ENCODE data around the gene RPL13A.
A peak's percentile ranks its signal among the peaks of the same experiment; 100 is the strongest.

Gene RPL13A

GRCh38 chr19:49474542-49474924, 12.9 kb upstream of the RPL13A start:
- H3K4me3 ChIP-seq (ENCODE audit: low read depth, low read length) = peak overlapping the region; percentile 78
- TF ChIP-seq CTCF (conservative IDR thresholded peaks at IDR 0.05; ENCODE audit: low read depth, low read length) = no peak
- DNase-seq (ENCODE audit: low read depth) = no peak

GRCh38 chr19:49475191-49475917, 12.1 kb upstream of the RPL13A start:
- no peak overlapping the region for H3K4me3 ChIP-seq (ENCODE audit: low read depth, low read length)
- no peak for DNase-seq (ENCODE audit: low read depth)
- no peak for TF ChIP-seq CTCF (conservative IDR thresholded peaks at IDR 0.05; ENCODE audit: low read depth, low read length)

- peak; percentile 74 for TF ChIP-seq CTCF (conservative IDR thresholded peaks at IDR 0.05; ENCODE audit: low read depth, low read length)
- DNase-seq (ENCODE audit: low read depth) = peak; percentile 60
- H3K4me3 ChIP-seq (ENCODE audit: low read depth, low read length) = no peak overlapping the region
Observed at GRCh38 chr19:49475995-49476880, 11.2 kb upstream of the RPL13A start.

GRCh38 chr19:49479975-49480628, 7.3 kb upstream of the RPL13A start:
- no peak for TF ChIP-seq CTCF (conservative IDR thresholded peaks at IDR 0.05; ENCODE audit: low read depth, low read length)
- H3K4me3 ChIP-seq (ENCODE audit: low read depth, low read length) = no peak overlapping the region
- no peak for DNase-seq (ENCODE audit: low read depth)

- DNase-seq (ENCODE audit: low read depth) = no peak
- TF ChIP-seq CTCF (conservative IDR thresholded peaks at IDR 0.05; ENCODE audit: low read depth, low read length) = no peak
- H3K4me3 ChIP-seq (ENCODE audit: low read depth, low read length) = no peak overlapping the region
Observed at GRCh38 chr19:49481020-49481683, 6.3 kb upstream of the RPL13A start.

- DNase-seq (ENCODE audit: low read depth) = no peak
- no peak for TF ChIP-seq CTCF (conservative IDR thresholded peaks at IDR 0.05; ENCODE audit: low read depth, low read length)
- H3K4me3 ChIP-seq (ENCODE audit: low read depth, low read length) = no peak overlapping the region
Observed at GRCh38 chr19:49486232-49486631, 1.2 kb upstream of the RPL13A start.
